Endodermal cell (in vitro differentiated cells): ENCODE data around the gene MOCS3. TPM values are rescaled to one million over a fixed set of nuclear protein-coding genes. Genes with fewer than 3 reads are reported as not detected.

Experiments used
- DNase-seq: peaks from one replicate; pipeline ENCODE4 v3.0.0-alpha.2; 2017
- H3K27ac ChIP-seq: 2 replicates; pipeline ENCODE4 v1.5.1; 2013; ENCODE audit warnings: mild to moderate bottlenecking, low read depth, low read length, moderate library complexity
- H3K27me3 ChIP-seq: 2 replicates; pipeline ENCODE4 v1.6.1; 2013; ENCODE audit warnings: mild to moderate bottlenecking, low read length, moderate library complexity; ENCODE audit not compliant: insufficient read depth, control insufficient read depth, poor library complexity, severe bottlenecking
- H3K36me3 ChIP-seq: 2 replicates; pipeline ENCODE4 v1.7.0; 2013; ENCODE audit warnings: mild to moderate bottlenecking, low read length, moderate library complexity; ENCODE audit not compliant: control insufficient read depth, insufficient read depth
- H3K4me1 ChIP-seq: one replicate; pipeline ENCODE4 v1.7.0; 2013; ENCODE audit warnings: low read length; ENCODE audit not compliant: control insufficient read depth, insufficient read depth
- H3K4me3 ChIP-seq: 2 replicates; pipeline ENCODE4 v1.5.1; 2013; ENCODE audit warnings: mild to moderate bottlenecking, low read length, moderate library complexity
- H3K9ac ChIP-seq: 2 replicates; pipeline ENCODE4 v1.6.1; 2013; ENCODE audit warnings: mild to moderate bottlenecking, low read length, moderate library complexity; ENCODE audit not compliant: poor library complexity, severe bottlenecking; ENCODE audit errors: extremely low read depth
- H3K9me3 ChIP-seq: 2 replicates; pipeline ENCODE4 v1.6.1; 2013; ENCODE audit warnings: mild to moderate bottlenecking, low read length, moderate library complexity; ENCODE audit not compliant: control insufficient read depth
- H3K27ac Mint-ChIP-seq: 2 replicates; pipeline ENCODE4 v1.8.0; 2020; ENCODE audit warnings: mixed read lengths
- H3K27me3 Mint-ChIP-seq: 2 replicates; pipeline ENCODE4 v1.8.0; 2021; ENCODE audit warnings: mild to moderate bottlenecking, mixed read lengths; ENCODE audit not compliant: insufficient read depth
- H3K36me3 Mint-ChIP-seq: 2 replicates; pipeline ENCODE4 v1.8.0; 2020; ENCODE audit warnings: low read depth, mixed read lengths
- H3K4me1 Mint-ChIP-seq: 2 replicates; pipeline ENCODE4 v1.8.0; 2020; ENCODE audit warnings: mixed read lengths
- H3K4me3 Mint-ChIP-seq: 2 replicates; pipeline ENCODE4 v1.8.0; 2020; ENCODE audit warnings: mild to moderate bottlenecking, moderate library complexity, mixed read lengths
- H3K9me3 Mint-ChIP-seq: 2 replicates; pipeline ENCODE4 v1.8.0; 2020; ENCODE audit warnings: mild to moderate bottlenecking, mixed read lengths
- CTCF ChIP-seq: fragments of 200-600 bp; sonication (generic); conservative IDR thresholded peaks from 2 replicates; pipeline ENCODE4 v1.5.0; 2021; ENCODE audit warnings: antibody characterized with exemption, mild to moderate bottlenecking
- WGBS, 2 experiments: methylation state at CpG; one replicate each; pipeline versions ENCODE4 v1.1.5 to v1.1.7; 2013; ENCODE audit warnings: missing lambda C conversion rate in 2 of 2, mixed read lengths in 1 of 2; ENCODE audit not compliant: insufficient coverage in 1 of 2, insufficient read length in 1 of 2; 5-methylcytosine and 5-hydroxymethylcytosine counted together
- total RNA-seq, 2 donors: library from RNA; stranded (reverse); fragmentation: NEBNext Ultra II Directional in 1 of 2; extraction: Animal tissue kit (Norgen Biotek cat#: 25700) in 1 of 2; gene quantifications; 2 replicates in 1 of 2; 3 replicates in 1 of 2; pipeline ENCODE4 v1.2.1, GENCODE V29; 2021

The MOCS3 gene
- total RNA-seq, 2 donors from 2014 or later = 4.7 to 5.5 TPM

- H3K36me3 Mint-ChIP-seq = peaks cover 70% of the 10 kb centered on the region
- peaks cover 8% of the 10 kb centered on the region for H3K4me1 ChIP-seq
- no peaks in the 10 kb centered on the region for H3K27me3 ChIP-seq
- TF ChIP-seq CTCF = no peak
- DNase-seq = no peak
- H3K9ac ChIP-seq = no peak overlapping the region
- no peak overlapping the region for H3K4me3 Mint-ChIP-seq
- H3K4me3 ChIP-seq = no peak overlapping the region
- H3K4me1 Mint-ChIP-seq = peaks cover 25% of the 10 kb centered on the region
- H3K27ac ChIP-seq = no peak overlapping the region
- no peaks in the 10 kb centered on the region for H3K27me3 Mint-ChIP-seq
- no peak overlapping the region for H3K27ac Mint-ChIP-seq
- WGBS, 2 experiments = 97 to 100% methylated on average over 3 of the region's 3 CpGs
- no peaks in the 10 kb centered on the region for H3K9me3 Mint-ChIP-seq
- H3K36me3 ChIP-seq = peaks cover 82% of the 10 kb centered on the region
- H3K9me3 ChIP-seq = no peaks in the 10 kb centered on the region
These were observed 53.7 kb downstream of the MOCS3 start for GRCh38 chr20:51012357-51012756.

Other genes starting within 250 kb of the MOCS3 start
- 10 to 100 TPM; 29.0 to 36.7 TPM for gene PARD6B, start 227.2 kb upstream of the MOCS3 start, total RNA-seq
- 10 to 100 TPM in 1 of 2 donors, 1 to 10 TPM in 1; 9.5 to 25.2 TPM for gene BCAS4, start 163.8 kb upstream of the MOCS3 start, total RNA-seq
- 100 to 1,000 TPM; 136 to 152 TPM for gene ADNP, start 27.4 kb upstream of the MOCS3 start, total RNA-seq
- gene DPM1, start 286 bp upstream of the MOCS3 start, total RNA-seq = 10 to 100 TPM; 54.9 to 58.8 TPM
- gene KCNG1, start 64.3 kb downstream of the MOCS3 start, total RNA-seq = 100 to 1,000 TPM; 106 to 126 TPM